ENCODE data around the gene SASS6. TPM values are rescaled to one million over a fixed set of nuclear protein-coding genes. Genes with fewer than 3 reads are reported as not detected.

SASS6 gene
- polyA plus RNA-seq, 1 donor (not counting 4 experiments of a cell fraction or from before 2014, with no cell fraction given) = 2.5 TPM

DNA sequence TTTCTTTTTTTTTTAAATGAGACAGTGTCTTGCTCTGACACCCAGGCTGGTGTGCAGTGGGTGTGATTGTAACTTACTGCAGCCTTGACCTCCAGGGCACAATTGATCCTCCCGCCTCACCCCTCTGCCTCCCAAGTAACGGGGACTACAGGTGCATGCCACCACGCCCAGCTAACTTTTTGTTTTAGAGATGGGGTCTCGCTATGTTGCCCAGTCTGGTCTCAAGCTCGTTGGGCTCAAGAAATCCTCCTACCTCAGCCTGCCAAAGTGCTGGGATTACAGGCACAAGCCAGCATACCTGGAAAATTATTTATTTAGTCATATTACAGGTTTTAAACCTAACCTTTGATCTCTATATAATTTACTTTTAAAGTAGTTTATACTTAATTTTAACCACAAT is 32.0 kb upstream of the SASS6 start:
- Histone ChIP-seq H3K9ac (ENCODE audit: control insufficient read depth, extremely low read depth, insufficient read depth, low read length) (no peak overlapping the region), H3K9me1 (ENCODE audit: control insufficient read depth, extremely low read depth, insufficient read depth, low read length) (no peaks in the 10 kb centered on the region), H3K4me1 (ENCODE audit: control insufficient read depth, extremely low read depth, insufficient read depth, low read length) (no peaks in the 10 kb centered on the region), H3K27me3 (ENCODE audit: control insufficient read depth, extremely low read depth, insufficient read depth, low read length) (no peaks in the 10 kb centered on the region), H3K4me3 (ENCODE audit: control insufficient read depth in 2 of 3, extremely low read depth in 1 of 3, insufficient read depth in 2 of 3, low read depth in 1 of 3, low read length in 3 of 3) (no peak overlapping the region), H3K27ac (ENCODE audit: control insufficient read depth, insufficient read depth, low read length) (no peak overlapping the region), H4K20me1 (ENCODE audit: control insufficient read depth, extremely low read depth, insufficient read depth, low read length) (no peaks in the 10 kb centered on the region), H3K36me3 (ENCODE audit: control insufficient read depth in 2 of 2, extremely low read depth in 1 of 2, insufficient read depth in 2 of 2, low read length in 2 of 2) (no peaks in the 10 kb centered on the region), H3K9me3 (ENCODE audit: control insufficient read depth, low read depth, low read length) (no peaks in the 10 kb centered on the region), H2AFZ (ENCODE audit: control insufficient read depth, low read length) (no peak overlapping the region), H3K79me2 (ENCODE audit: control insufficient read depth, insufficient read depth, low read length) (no peaks in the 10 kb centered on the region), H3K4me2 (ENCODE audit: control insufficient read depth, extremely low read depth, insufficient read depth, low read depth, low read length) (no peak overlapping the region)
- TF ChIP-seq EZH2 (IDR thresholded peaks at IDR 0.05; ENCODE audit: low read length) = no peak
- no peak for TF ChIP-seq CTCF (optimal IDR thresholded peaks at IDR 0.05 in 1 of 3, IDR thresholded peaks at IDR 0.05 in 1 of 3, conservative IDR thresholded peaks at IDR 0.05 in 1 of 3; ENCODE audit: extremely low read depth in 1 of 3, insufficient read depth in 2 of 3, low read length in 3 of 3)
- FAIRE-seq (no peak), DNase-seq (ENCODE audit: low read depth, low spot score) (no peak)
- dilution Hi-C loops (cut with MboI; ENCODE audit: extremely low pct_ligation_motif_present, low sequenced_read_pairs) = no loop called here

DNA sequence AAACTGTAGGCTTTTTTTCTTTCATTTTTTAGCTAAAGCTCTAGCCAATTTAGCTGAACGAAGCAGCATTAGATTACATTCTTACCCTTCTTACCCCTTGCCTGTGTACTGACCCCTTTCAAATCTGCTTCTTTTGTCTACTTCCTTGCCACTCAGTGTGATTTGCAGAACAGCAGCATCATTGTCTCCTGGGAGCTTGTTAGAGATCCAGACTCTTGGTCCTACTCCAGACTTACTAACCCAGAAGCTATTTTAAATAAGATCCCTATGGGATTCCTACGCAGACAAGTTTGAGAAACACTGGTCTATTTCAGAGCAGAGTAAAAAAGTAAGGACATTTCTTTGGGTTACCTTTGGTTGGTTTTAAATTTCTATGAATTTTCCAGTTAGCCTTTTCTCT is 31.5 kb upstream of the SASS6 start:
- Histone ChIP-seq H3K79me2 (ENCODE audit: control insufficient read depth, insufficient read depth, low read length) (no peaks in the 10 kb centered on the region), H3K27ac (ENCODE audit: control insufficient read depth, insufficient read depth, low read length) (no peak overlapping the region), H3K9ac (ENCODE audit: control insufficient read depth, extremely low read depth, insufficient read depth, low read length) (no peak overlapping the region), H3K27me3 (ENCODE audit: control insufficient read depth, extremely low read depth, insufficient read depth, low read length) (no peaks in the 10 kb centered on the region), H3K4me2 (ENCODE audit: control insufficient read depth, extremely low read depth, insufficient read depth, low read depth, low read length) (no peak overlapping the region), H3K9me3 (ENCODE audit: control insufficient read depth, low read depth, low read length) (no peaks in the 10 kb centered on the region), H3K36me3 (ENCODE audit: control insufficient read depth in 2 of 2, extremely low read depth in 1 of 2, insufficient read depth in 2 of 2, low read length in 2 of 2) (no peaks in the 10 kb centered on the region), H3K9me1 (ENCODE audit: control insufficient read depth, extremely low read depth, insufficient read depth, low read length) (no peaks in the 10 kb centered on the region), H2AFZ (ENCODE audit: control insufficient read depth, low read length) (no peak overlapping the region), H3K4me3 (ENCODE audit: control insufficient read depth in 2 of 3, extremely low read depth in 1 of 3, insufficient read depth in 2 of 3, low read depth in 1 of 3, low read length in 3 of 3) (no peak overlapping the region), H4K20me1 (ENCODE audit: control insufficient read depth, extremely low read depth, insufficient read depth, low read length) (no peaks in the 10 kb centered on the region), H3K4me1 (ENCODE audit: control insufficient read depth, extremely low read depth, insufficient read depth, low read length) (no peaks in the 10 kb centered on the region)
- TF ChIP-seq CTCF (optimal IDR thresholded peaks at IDR 0.05 in 1 of 3, IDR thresholded peaks at IDR 0.05 in 1 of 3, conservative IDR thresholded peaks at IDR 0.05 in 1 of 3; ENCODE audit: extremely low read depth in 1 of 3, insufficient read depth in 2 of 3, low read length in 3 of 3) = no peak
- no peak for TF ChIP-seq EZH2 (IDR thresholded peaks at IDR 0.05; ENCODE audit: low read length)
- DNase-seq (ENCODE audit: low read depth, low spot score) (no peak), FAIRE-seq (no peak)
- dilution Hi-C loops (cut with MboI; ENCODE audit: extremely low pct_ligation_motif_present, low sequenced_read_pairs) = no loop called here

All from keratinocyte (primary cell).